ENCODE data around the gene GANAB.
"Not testable (repeated sequence)": the region's sequence is repeated elsewhere in the genome, so short reads cannot be mapped to it uniquely, and the experiment has no call there.

GANAB gene

GRCh38 chr11:62621027-62621566, 25.3 kb downstream of the GANAB start:
- DNase-seq: no peak

- DNase-seq: not testable (repeated sequence)
These were observed 29.5 kb downstream of the GANAB start for GRCh38 chr11:62616957-62617356.

GRCh38 chr11:62615521-62615920, 30.9 kb downstream of the GANAB start:
- DNase-seq: no peak

GRCh38 chr11:62614275-62614674, 32.1 kb downstream of the GANAB start:
- DNase-seq: peak; percentile 28 to 36

GRCh38 chr11:62613291-62613778, 33.1 kb downstream of the GANAB start:
- no peak for DNase-seq

GRCh38 chr11:62612366-62613290, 33.8 kb downstream of the GANAB start, which contains the start of the genes EML3 and ROM1:
Gene EML3 (minus strand): TSS chr11:62612775. CDS start chr11:62612457, 318 bp downstream.
Gene ROM1 (plus strand): TSS chr11:62613257. CDS start chr11:62613282, 25 bp downstream.
- DNase-seq: peak; percentile 85 to 88

GRCh38 chr11:62611705-62612365, 34.6 kb downstream of the GANAB start:
- peak; percentile 38 to 42 for DNase-seq

GRCh38 chr11:62610814-62611704, 35.4 kb downstream of the GANAB start:
- no peak for DNase-seq

GRCh38 chr11:62610403-62610802, 36.0 kb downstream of the GANAB start:
- DNase-seq: no peak

GRCh38 chr11:62608776-62609175, 37.6 kb downstream of the GANAB start:
- DNase-seq: no peak

- DNase-seq: no peak
These were observed 38.7 kb downstream of the GANAB start for GRCh38 chr11:62607714-62608113.

- no peak for DNase-seq
These were observed 40.5 kb downstream of the GANAB start for GRCh38 chr11:62605902-62606301.

GRCh38 chr11:62605467-62605866, 40.9 kb downstream of the GANAB start:
- DNase-seq: no peak

- no peak for DNase-seq
These were observed 41.8 kb downstream of the GANAB start for GRCh38 chr11:62604460-62605120.

- DNase-seq: no peak
These were observed 42.6 kb downstream of the GANAB start for GRCh38 chr11:62603776-62604299.

- DNase-seq: no peak
These were observed 43.4 kb downstream of the GANAB start for GRCh38 chr11:62603072-62603408.

- DNase-seq: no peak
These were observed 44.0 kb downstream of the GANAB start for GRCh38 chr11:62602141-62603071.

- peak; percentile 99 for DNase-seq
These were observed 44.9 kb downstream of the GANAB start, which contains the start of gene MTA2 for GRCh38 chr11:62601372-62602140. Gene MTA2 (minus strand): TSS chr11:62601865. CDS start chr11:62601450, 415 bp downstream.

- peak; percentile 21 to 28 for DNase-seq
These were observed 45.4 kb downstream of the GANAB start for GRCh38 chr11:62601122-62601371.

Data from activated CD4-positive, alpha-beta T cell treated with anti-CD3 and anti-CD28 coated beads, Interleukin-2, amount 50 U/mL, for 4 hours (primary cell).